HPDE6-E6E7 (cell line): ENCODE data around the gene SNRPD1.
"Not testable (repeated sequence)": the region's sequence is repeated elsewhere in the genome, so short reads cannot be mapped to it uniquely, and the experiment has no call there.

Experiments
- DNase-seq: peaks from one replicate; pipeline ENCODE4 v3.0.0; 2011; ENCODE audit warnings: missing footprints; ENCODE audit errors: extremely low spot score

Gene SNRPD1

DNA sequence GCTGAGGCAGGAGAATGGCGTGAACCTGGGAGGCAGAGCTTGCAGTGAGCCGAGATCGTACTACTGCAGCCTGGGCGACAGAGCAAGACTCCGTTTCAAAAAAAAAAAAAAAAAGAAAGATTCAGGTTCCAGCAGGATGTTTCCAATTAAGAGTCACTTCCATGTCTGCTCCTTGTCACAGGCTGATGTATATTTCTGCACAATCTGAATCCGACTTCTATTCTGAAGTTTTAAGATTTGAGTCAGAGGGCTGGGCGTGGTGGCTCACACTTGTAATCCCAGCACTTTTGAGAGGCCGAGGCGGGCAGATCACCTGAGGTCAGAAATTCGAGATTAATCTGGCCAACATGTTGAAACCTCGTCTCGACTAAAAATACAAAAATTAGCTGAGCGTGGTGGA is 24.7 kb downstream of the SNRPD1 start:
- DNase-seq = no peak

DNA sequence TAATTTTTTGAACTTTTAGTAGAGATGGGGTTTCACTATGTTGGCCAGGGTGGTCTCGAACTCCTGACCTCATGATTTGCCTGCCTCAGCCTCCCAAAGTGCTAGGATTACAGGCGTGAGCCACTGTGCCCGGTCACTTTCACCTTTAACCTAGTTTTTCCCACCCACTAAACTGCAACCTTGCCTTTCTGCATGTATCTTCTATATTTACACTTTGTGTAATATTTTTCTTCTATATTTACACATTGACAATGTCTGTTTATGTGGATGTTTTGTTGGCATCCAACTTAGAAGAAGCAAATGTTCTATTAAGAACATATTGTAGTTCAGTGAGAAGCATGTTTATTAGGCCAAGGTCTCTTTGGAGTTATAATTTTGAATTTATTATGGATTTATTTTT is 26.7 kb downstream of the SNRPD1 start:
- no peak for DNase-seq

DNA sequence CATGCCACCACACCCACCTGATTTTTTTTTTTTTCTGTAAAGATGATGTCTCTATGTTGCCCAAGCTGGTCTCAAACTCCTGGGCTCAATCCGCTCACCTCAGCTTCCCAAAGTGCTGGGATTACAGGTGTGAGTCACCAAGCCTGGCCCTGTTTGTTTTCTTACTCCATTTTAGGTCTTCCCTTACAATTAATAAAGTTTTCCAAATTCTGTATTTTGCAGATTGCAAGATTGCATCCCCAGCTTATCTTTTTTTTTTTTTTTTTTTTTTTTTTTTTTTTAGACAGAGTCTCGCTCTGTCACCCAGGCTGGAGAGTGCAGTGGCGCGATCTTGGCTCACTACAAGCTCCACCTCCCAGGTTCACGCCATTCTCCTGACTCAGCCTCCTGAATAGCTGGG is 28.3 kb downstream of the SNRPD1 start:
- DNase-seq = not testable (repeated sequence)

DNA sequence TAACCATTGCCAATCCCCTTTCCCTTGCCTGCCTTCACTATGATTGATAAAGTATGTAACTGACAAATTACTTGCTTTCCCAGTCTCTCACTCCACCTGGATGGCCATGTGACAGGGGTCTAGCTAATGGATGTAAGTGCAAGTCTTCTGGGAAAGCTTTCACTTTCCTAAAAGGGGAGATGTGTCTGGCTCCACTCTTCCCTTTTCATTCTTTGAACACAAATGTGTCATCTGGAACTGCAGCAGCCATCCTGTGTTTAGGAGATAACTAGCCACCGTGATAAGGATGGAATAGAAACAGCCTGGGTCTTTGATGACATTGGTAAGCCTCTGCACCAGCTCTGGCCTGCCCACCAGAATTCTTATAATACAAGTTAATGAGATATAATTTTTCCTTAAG is 38.2 kb downstream of the SNRPD1 start:
- DNase-seq = no peak

DNA sequence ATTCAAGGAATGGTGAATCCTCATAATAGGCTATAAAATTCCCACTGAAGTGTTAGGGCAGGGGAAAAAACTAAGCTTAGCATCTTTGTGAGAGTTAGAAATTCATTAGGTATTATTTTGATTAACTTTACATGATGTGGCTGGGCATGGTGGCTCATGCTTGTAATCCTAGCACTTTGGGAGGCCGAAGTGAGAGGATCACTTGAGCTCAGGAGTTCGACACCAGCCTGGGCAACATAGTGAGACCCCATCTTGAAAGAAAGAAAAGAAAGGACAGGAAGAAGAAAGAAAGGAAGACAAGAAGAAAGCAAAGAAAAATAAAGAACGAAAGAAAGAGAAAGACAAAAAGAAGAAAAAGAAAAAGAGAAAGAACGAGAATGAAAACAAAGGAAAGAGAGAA is 40.0 kb downstream of the SNRPD1 start:
- DNase-seq = no peak

DNA sequence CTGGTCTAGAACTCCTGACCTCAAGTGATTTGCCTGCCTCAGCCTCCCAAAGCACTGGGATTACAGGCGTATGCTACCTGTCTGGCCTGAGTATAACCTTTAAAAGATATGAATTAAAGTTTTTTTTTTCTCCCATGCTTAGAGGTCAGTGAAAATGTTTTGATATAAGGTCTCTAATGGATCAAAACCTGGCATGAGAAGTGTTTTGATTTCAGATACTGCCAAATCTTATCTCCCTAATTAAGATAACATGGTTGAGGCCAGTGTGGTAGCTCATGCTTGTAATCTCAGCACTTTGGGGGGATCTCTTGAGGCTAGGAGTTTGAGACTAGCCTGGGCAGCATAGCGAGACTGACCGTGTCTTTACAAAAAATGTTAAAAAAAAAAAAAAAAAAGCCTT is 41.2 kb downstream of the SNRPD1 start:
- no peak for DNase-seq

DNA sequence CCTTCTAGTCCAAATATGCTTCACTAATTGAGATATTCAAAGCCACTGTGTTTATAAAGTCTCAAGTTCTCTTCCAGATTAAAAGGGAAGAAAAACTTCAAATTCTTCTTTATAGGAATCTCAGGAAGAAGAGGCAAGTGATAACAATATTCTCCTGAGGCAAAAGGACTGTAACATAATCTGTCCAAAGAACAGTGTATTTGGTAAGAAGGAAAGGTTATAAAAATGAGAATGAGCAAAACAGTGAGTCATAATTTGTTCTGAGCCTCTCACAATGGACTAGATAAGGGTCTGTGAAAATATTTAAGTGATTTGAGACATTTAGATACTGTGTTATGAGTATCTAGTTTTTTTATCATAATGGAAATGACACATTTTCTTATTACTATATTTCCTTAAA is 44.3 kb downstream of the SNRPD1 start:
- no peak for DNase-seq

DNA sequence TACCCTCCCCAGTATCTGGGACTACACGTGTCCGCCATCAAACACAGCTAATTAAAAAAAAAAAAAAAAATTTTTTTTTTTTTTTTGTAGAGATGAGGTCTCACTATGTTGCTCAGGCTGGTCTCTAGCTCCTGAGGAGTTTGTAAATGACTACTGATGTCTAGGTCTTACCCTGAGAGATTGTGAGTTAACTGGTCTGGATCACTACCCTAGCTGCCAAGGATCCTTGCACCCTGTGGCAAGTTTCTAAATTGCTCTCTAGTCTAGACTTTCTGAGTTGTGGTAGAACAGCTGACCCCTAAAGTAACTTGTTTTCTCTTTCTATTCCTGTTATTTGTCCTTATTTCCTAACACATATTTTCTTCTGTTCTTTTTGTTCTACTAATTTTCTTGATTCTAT is 48.0 kb downstream of the SNRPD1 start:
- no peak for DNase-seq

DNA sequence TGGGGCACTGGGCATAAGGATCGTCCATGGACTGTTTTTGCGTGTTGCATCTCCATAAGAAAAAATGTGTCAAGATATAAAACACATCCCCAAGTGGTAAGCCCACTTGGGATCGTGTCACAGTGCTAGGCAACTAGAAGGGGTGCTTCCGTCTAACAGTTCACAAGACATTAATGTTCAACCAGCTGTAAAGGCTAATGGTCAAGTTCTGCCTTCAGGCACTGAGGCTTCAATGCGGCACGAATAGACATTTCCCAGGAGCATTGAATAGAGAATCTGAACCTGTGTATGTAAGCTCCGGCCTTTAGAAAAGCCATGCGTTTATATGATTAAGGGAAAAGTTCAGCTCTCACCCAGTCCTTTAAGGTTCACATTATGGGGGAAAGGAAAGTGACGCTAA is 50.5 kb downstream of the SNRPD1 start:
- DNase-seq = no peak

DNA sequence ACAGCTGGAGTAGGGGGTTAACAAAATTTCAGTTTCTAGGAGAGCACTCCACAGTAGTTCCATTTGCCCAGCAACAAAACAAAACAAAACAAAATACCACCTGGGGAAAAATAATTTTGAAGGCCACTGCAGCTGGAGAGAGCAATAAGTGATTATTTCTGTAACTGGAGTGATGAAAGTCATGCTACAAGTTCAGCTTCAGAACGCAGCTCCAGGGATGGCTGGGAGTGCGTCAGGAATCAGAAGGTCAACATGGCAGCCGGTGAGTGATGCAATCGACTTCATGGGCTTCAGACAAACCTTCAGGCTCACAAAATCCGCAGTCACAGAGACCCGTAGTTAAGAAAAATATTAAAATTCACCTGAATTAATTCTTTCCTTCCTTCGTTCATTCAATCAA is 51.5 kb downstream of the SNRPD1 start:
- DNase-seq = no peak

DNA sequence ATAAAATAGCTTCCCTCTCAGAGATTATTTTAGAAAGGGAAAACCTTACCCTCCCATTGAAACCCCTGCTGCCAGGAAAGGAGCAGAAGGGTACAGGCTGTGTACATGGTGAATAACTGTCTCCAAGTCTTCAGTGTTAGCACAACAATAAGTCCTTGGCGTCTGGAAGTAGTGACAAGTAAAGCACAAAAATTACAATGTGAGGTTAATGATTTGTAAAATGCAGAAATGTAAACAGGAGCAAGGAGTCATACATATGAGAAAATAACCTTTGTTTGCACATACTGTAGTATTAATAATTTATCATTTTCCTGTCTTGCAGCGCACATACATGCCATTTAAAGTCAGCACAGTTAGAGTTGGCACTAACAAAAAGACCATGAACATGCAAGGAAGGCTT is 52.0 kb downstream of the SNRPD1 start:
- DNase-seq = no peak

DNA sequence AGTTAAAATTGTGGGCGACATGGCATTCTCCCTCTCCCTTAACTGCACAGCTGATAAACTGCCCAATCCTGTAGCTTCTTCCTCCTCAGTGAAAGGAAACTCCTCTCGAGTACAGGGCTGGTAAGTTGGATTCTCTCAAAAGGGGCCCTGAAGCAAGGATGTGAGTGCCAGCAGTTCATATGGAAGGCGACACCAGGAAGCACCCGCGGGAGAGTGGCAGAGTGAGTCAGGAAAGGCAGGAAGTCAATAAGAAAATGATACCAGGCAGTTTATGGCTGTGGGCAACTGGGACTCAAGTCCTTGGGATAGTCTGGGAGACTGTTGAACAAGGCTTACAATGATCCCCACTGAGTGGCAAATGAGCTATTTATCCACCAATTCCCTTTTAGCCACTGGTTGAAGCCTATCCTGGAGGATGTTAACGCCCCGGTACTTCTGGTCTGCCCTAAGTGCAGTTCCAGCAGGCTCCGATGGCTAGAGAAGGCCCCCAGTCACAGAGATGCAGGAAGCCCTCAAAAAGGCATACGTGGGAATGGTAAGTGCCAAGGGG is 57.7 kb downstream of the SNRPD1 start:
- DNase-seq = peak; percentile 40

DNA sequence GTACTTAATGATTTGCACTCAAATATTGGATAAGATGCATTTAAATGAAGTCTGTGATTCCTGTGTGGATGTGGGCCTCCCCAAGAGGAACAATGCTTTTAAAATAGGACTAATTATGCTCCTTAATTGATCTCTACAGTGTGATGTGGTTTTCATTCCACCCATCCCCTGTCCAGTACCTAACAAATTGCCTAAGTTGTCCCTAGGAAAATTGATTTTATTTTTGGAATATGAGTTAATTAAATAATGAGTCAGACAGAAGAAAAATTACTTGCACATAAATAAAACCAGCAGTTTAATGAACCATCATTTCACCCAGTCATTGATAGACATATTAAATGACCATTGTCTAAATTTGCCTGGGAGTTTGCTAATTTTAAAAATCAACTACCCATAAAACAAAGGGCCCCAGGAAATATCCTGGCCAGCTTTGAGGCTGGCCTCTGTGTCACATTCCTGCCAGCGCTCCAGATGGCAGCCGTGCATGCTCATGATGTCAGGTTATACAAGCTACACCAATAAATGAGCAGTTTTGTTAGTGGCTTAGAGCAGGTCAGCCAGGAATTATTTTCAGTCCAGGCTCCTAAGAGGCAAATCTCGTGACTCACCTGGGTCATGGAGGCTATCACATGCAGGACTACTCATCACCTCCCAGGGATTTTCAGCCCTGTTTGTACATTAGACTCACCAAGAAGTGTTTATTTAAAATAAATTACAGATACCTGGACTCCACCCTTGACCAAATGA is 60.6 kb downstream of the SNRPD1 start:
- peak; percentile 71 for DNase-seq

DNA sequence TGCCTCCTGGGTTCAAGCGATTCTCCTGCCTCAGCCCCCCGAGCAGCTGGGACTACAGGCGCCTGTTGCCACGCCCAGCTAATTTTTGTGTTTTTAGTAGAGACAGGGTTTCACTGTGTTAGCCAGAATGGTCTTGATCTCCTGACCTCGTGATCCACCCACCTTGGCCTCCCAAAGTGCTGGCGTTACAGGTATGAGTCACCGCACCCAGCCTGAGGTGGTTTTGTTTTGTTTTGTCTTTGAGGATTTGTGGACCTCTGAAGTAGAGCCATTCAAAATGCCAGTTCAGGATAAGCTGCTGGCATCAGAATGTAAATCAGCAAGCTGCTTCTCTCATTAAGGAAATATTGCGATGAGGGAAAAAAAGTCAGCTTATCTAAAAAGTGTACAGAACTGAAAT is 63.2 kb downstream of the SNRPD1 start:
- DNase-seq = not testable (repeated sequence)

DNA sequence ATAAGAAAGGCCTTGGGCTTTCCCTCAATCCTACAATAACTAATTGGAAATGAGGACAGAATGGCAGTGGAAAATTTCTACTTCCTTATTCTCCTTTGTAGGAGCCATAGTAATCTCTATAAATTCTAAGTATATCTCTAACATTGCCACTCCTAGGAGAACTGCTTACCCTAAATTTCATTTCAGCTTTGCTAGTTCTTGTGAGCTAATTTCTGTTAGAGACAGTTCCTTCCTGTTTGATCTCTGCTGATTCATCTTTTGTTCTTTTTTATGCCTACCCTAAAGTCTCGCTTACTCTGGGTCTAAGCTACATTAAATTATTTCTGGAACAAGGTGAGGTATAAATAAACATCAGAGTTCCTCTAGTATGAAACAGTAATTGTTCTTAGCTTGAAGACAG is 66.7 kb downstream of the SNRPD1 start:
- DNase-seq = no peak

DNA sequence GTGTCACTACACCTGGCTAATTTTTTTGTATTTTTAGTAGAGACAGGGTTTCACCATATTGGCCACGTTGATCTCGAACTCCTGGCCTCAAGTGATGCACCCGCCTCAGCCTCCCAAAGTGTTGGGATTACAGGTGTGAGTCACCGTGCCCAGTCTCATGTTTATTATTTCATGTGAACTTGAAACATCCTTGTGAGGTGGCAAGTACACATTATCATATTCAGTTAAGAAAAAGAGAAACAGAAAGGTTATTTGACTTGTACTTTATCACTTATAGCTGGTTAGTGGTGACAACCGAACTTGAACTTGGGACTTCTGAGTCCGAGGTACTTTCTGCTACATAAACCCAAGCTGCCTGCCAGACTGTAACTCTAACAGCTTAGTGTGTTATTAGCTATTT is 68.0 kb downstream of the SNRPD1 start:
- DNase-seq = no peak

DNA sequence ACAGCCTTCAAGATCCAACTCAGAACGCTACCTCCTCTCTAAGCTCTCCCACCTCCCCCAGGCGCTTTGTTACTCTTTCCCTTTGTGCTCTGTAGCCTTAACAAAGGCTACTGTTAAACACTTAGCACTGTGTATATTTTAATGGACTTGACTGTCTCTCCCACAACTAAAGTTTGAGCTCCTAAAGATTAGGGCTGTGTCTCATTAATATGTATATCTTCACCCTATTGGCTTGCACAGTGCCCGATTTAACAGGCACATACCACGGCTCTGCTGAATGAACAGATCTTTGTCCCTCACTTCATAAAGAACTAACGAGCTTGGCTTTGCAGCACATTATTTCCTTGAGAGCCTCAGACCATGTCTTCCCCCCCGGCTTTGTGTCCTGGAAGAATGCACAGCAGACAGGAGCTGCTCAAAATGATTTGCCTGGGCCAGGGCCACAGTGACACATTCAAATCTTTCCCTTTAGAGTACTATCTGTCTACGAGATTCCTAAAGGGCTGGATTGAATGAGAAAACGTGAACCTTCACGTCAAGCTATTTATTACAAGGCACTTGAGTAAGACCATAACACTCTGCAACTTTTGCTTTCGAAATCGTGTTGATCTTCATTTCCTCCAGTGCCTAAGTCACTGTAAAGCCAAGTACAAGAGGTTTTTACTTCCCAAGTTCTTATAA is 70.4 kb downstream of the SNRPD1 start:
- DNase-seq = no peak
